ENCODE results near the gene WDR89. TPM values are rescaled to one million over a fixed set of nuclear protein-coding genes. Genes with fewer than 3 reads are reported as not detected.
"Not testable (repeated sequence)": the region's sequence is repeated elsewhere in the genome, so short reads cannot be mapped to it uniquely, and the experiment has no call there.

WDR89 gene
- total and polyA plus RNA-seq, 2 donors (not counting 1 experiment from before 2014, with no cell fraction given) = 5.9 to 19.0 TPM

DNA sequence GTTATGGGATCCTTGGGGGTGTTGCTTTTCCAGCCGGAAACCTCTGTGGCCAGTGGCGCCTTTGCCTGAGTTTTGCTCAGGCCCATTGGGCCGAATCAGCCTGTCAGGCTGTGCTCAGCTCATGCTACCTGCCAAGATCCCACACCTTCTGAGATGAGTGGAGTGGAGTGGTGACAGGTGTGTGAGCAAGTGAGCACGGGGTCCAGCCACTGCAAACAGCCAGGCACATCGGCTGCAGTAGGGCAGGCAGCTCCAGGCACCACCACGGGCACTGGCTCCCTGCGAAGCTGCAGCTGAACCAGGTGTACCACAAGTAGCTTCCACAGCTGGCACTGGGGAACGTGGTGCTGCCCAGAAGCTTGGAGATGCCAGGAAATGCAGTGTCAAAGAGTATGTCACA, 21.1 kb upstream of the WDR89 start:
- ChIA-PET POLR2A (no interaction called here), CTCF (interaction anchor here (1.0 to 1.5 kb wide), 3 partner anchors 20 to 107 kb away, joined by 3 to 5 read pairs (median 3); partner anchors contain the start of gene WDR89)
- Histone ChIP-seq H3K79me2 (ENCODE audit: control insufficient read depth, insufficient read depth, low read length) (no peaks in the 10 kb centered on the region), H3K4me3 (ENCODE audit: control extremely low read depth in 1 of 5, extremely low read depth in 1 of 5, insufficient read depth in 1 of 5, low read depth in 2 of 5, low read length in 4 of 5) (no peak overlapping the region), H3K27me3 (replicated peaks in 1 of 4; ENCODE audit: control extremely low read depth in 1 of 4, control insufficient read depth in 3 of 4, insufficient read depth in 4 of 4, low read length in 3 of 4) (no peaks in the 10 kb centered on the region), H3K4me1 (ENCODE audit: control insufficient read depth in 2 of 2, insufficient read depth in 2 of 2, low read length in 2 of 2) (no peaks in the 10 kb centered on the region), H3K27ac (ENCODE audit: low read length in 2 of 2) (no peak overlapping the region), H2AFZ (ENCODE audit: insufficient read depth, low read depth, low read length, poor library complexity, severe bottlenecking) (no peak overlapping the region), H3K4me2 (replicated peaks; ENCODE audit: low read depth, low read length, poor library complexity, severe bottlenecking) (no peak overlapping the region), H3K36me3 (replicated peaks in 1 of 2; ENCODE audit: control extremely low read depth in 1 of 2, control insufficient read depth in 1 of 2, extremely low read depth in 1 of 2, insufficient read depth in 2 of 2, low read length in 1 of 2) (no peaks in the 10 kb centered on the region), H4K20me1 (ENCODE audit: control insufficient read depth, insufficient read depth, low read length, poor library complexity, severe bottlenecking) (no peaks in the 10 kb centered on the region), H3K9ac (ENCODE audit: low read length) (no peak overlapping the region), H3K9me3 (ENCODE audit: control extremely low read depth in 1 of 3, control insufficient read depth in 2 of 3, insufficient read depth in 1 of 3, low read length in 2 of 3) (peaks cover 0 to 10% (median 0%) of the 10 kb centered on the region in 3 donors)
- intact Hi-C loops (cut with micrococcal nuclease) = no loop called here
- TF ChIP-seq, protein P1, sequence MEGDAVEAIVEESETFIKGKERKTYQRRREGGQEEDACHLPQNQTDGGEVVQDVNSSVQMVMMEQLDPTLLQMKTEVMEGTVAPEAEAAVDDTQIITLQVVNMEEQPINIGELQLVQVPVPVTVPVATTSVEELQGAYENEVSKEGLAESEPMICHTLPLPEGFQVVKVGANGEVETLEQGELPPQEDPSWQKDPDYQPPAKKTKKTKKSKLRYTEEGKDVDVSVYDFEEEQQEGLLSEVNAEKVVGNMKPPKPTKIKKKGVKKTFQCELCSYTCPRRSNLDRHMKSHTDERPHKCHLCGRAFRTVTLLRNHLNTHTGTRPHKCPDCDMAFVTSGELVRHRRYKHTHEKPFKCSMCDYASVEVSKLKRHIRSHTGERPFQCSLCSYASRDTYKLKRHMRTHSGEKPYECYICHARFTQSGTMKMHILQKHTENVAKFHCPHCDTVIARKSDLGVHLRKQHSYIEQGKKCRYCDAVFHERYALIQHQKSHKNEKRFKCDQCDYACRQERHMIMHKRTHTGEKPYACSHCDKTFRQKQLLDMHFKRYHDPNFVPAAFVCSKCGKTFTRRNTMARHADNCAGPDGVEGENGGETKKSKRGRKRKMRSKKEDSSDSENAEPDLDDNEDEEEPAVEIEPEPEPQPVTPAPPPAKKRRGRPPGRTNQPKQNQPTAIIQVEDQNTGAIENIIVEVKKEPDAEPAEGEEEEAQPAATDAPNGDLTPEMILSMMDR (IDR thresholded peaks at IDR 0.05) = no peak
- TF ChIP-seq EZH2 (IDR thresholded peaks at IDR 0.05; ENCODE audit: borderline replicate concordance, insufficient read depth, low read depth, low read length, poor library complexity, severe bottlenecking) = no peak
- ATAC-seq (ENCODE audit: low read depth) (no peak), DNase-seq (no peak)
- Mint-ChIP-seq H3K9me3 (ENCODE audit: insufficient read depth) (no peaks in the 10 kb centered on the region), H3K4me1 (no peaks in the 10 kb centered on the region), H3K27me3 (no peaks in the 10 kb centered on the region), H3K27ac (no peak overlapping the region), H3K4me3 (no peak overlapping the region)
- 93% methylated on average over 7 of the region's 8 CpGs for WGBS (ENCODE audit: insufficient coverage)

GRCh38 chr14:63661881-63662280, 20.2 kb upstream of the WDR89 start:
- H4K20me1 ChIP-seq (ENCODE audit: control insufficient read depth, insufficient read depth, low read length, poor library complexity, severe bottlenecking); H3K4me1 ChIP-seq (ENCODE audit: control insufficient read depth in 2 of 2, insufficient read depth in 2 of 2, low read length in 2 of 2); POLR2A ChIA-PET; H3K36me3 ChIP-seq (replicated peaks in 1 of 2; ENCODE audit: control extremely low read depth in 1 of 2, control insufficient read depth in 1 of 2, extremely low read depth in 1 of 2, insufficient read depth in 2 of 2, low read length in 1 of 2); H3K4me3 ChIP-seq (ENCODE audit: control extremely low read depth in 1 of 5, extremely low read depth in 1 of 5, insufficient read depth in 1 of 5, low read depth in 2 of 5, low read length in 4 of 5); H3K27ac Mint-ChIP-seq; H3K27me3 ChIP-seq (replicated peaks in 1 of 4; ENCODE audit: control extremely low read depth in 1 of 4, control insufficient read depth in 3 of 4, insufficient read depth in 4 of 4, low read length in 3 of 4); H3K4me1 Mint-ChIP-seq; H3K27ac ChIP-seq (ENCODE audit: low read length in 2 of 2); H2AFZ ChIP-seq (ENCODE audit: insufficient read depth, low read depth, low read length, poor library complexity, severe bottlenecking); intact Hi-C loops (cut with micrococcal nuclease); ATAC-seq (ENCODE audit: low read depth); DNase-seq; H3K27me3 Mint-ChIP-seq; H3K9me3 Mint-ChIP-seq (ENCODE audit: insufficient read depth); H3K9ac ChIP-seq (ENCODE audit: low read length); H3K79me2 ChIP-seq (ENCODE audit: control insufficient read depth, insufficient read depth, low read length); H3K4me2 ChIP-seq (replicated peaks; ENCODE audit: low read depth, low read length, poor library complexity, severe bottlenecking); H3K4me3 Mint-ChIP-seq: not testable (repeated sequence)
- H3K9me3 ChIP-seq (ENCODE audit: control extremely low read depth in 1 of 3, control insufficient read depth in 2 of 3, insufficient read depth in 1 of 3, low read length in 2 of 3) = peaks cover 0 to 10% (median 0%) of the 10 kb centered on the region in 3 donors
- WGBS (ENCODE audit: insufficient coverage) = 96% methylated on average over 8 of the region's 10 CpGs
- CTCF ChIA-PET = interaction anchor here (1.9 kb wide), 1 partner anchor 108 kb away, joined by 5 read pairs; no protein-coding TSS in a partner anchor
